ENCODE measurements around the gene RRAGA. TPM values are rescaled to one million over a fixed set of nuclear protein-coding genes. Genes with fewer than 3 reads are reported as not detected.
A peak's percentile ranks its signal among the peaks of the same experiment; 100 is the strongest.

RRAGA gene
- total and polyA plus RNA-seq, 9 of the 15 experiments (the other 6 are each of a cell fraction or from before 2014, with no cell fraction given): 6.0 to 44.7 (median 18.8) TPM

GRCh38 chr9:19085295-19085694, 36.1 kb downstream of the RRAGA start:
- DNase-seq (ENCODE audit: extremely low read depth in 1 of 4, low spot score in 3 of 4) (peak in 2 of 4 experiments; percentile 6 to 9), ATAC-seq (no peak), FAIRE-seq (no peak)
- H3K9ac ChIP-seq (ENCODE audit: insufficient read depth in 1 of 2, low read depth in 2 of 2, low read length in 2 of 2): no peak overlapping the region
- ChIA-PET CTCF (ENCODE audit: low intra/inter-chr PET ratio) (interaction anchor here (1.2 to 1.4 kb wide), 2 partner anchors 89 to 372 kb away, joined by 3 to 4 read pairs; no protein-coding TSS in a partner anchor), POLR2A (interaction anchor here (0.9 kb wide), 1 partner anchor 25 kb away, joined by 3 read pairs; no protein-coding TSS in a partner anchor)
- 60% methylated on average over 2 of the region's 2 CpGs for WGBS (ENCODE audit: insufficient coverage, low coverage, missing lambda C conversion rate)
- H3K4me2 ChIP-seq (ENCODE audit: insufficient read depth, low read length): no peak overlapping the region
- in situ Hi-C loops (cut with MboI) (no loop called here), intact Hi-C loops (cut with micrococcal nuclease) (no loop called here)
- H4K20me1 ChIP-seq (replicated peaks; ENCODE audit: control insufficient read depth, insufficient read depth, low read length): no peaks in the 10 kb centered on the region
- BruUV-seq (replicated peaks): no TSS peak
- H3K9me1 ChIP-seq (ENCODE audit: control insufficient read depth, insufficient read depth, low read length): no peaks in the 10 kb centered on the region
- H2AFZ ChIP-seq (ENCODE audit: low read depth, low read length): no peak overlapping the region
- H3K79me2 ChIP-seq (ENCODE audit: control insufficient read depth, insufficient read depth, low read length): no peaks in the 10 kb centered on the region
- H3K36me3 ChIP-seq (ENCODE audit: control insufficient read depth, insufficient read depth, low read length): peaks cover 70% of the 10 kb centered on the region
- no peak overlapping the region for H3K4me3 ChIP-seq
- no peaks in the 10 kb centered on the region for H3K4me1 ChIP-seq (replicated peaks in 1 of 2; ENCODE audit: control insufficient read depth in 2 of 2, insufficient read depth in 2 of 2, low read length in 2 of 2)
- no peaks in the 10 kb centered on the region for H3K27me3 ChIP-seq (ENCODE audit: control insufficient read depth in 2 of 2, insufficient read depth in 2 of 2, low read length in 2 of 2)
- H3K9me3 ChIP-seq (replicated peaks; ENCODE audit: control insufficient read depth, insufficient read depth, low read depth, low read length): no peaks in the 10 kb centered on the region
- no peak overlapping the region for H3K27ac ChIP-seq (ENCODE audit: extremely low read depth, low read depth, low read length)
- TF ChIP-seq SP2 (IDR thresholded peaks at IDR 0.05; ENCODE audit: extremely low read depth, low read depth, low read length, poor library complexity, severe bottlenecking) (no peak), RERE (CRISPR knock-in tag; IDR thresholded peaks at IDR 0.05; ENCODE audit: borderline replicate concordance) (no peak), HMGN3 (IDR thresholded peaks at IDR 0.05; ENCODE audit: borderline replicate concordance, extremely low read depth, insufficient read length, low read depth, low read length) (no peak), RAD21 (CRISPR knock-in tag; conservative IDR thresholded peaks at IDR 0.05 in 1 of 2, IDR thresholded peaks at IDR 0.05 in 1 of 2) (0 out of 4 replicates have a peak, but pooled peaks of 1 of the 2 experiments have one; percentile 10), CTCF (IDR thresholded peaks at IDR 0.05 in 2 of 3, conservative IDR thresholded peaks at IDR 0.05 in 1 of 3; ENCODE audit: insufficient read depth in 2 of 3, low read depth in 1 of 3, low read length in 3 of 3) (peak in 2 of 3 experiments; percentile 16 to 33; a peak in 1 of 6 replicates)
- TF ChIP-seq, protein P1, sequence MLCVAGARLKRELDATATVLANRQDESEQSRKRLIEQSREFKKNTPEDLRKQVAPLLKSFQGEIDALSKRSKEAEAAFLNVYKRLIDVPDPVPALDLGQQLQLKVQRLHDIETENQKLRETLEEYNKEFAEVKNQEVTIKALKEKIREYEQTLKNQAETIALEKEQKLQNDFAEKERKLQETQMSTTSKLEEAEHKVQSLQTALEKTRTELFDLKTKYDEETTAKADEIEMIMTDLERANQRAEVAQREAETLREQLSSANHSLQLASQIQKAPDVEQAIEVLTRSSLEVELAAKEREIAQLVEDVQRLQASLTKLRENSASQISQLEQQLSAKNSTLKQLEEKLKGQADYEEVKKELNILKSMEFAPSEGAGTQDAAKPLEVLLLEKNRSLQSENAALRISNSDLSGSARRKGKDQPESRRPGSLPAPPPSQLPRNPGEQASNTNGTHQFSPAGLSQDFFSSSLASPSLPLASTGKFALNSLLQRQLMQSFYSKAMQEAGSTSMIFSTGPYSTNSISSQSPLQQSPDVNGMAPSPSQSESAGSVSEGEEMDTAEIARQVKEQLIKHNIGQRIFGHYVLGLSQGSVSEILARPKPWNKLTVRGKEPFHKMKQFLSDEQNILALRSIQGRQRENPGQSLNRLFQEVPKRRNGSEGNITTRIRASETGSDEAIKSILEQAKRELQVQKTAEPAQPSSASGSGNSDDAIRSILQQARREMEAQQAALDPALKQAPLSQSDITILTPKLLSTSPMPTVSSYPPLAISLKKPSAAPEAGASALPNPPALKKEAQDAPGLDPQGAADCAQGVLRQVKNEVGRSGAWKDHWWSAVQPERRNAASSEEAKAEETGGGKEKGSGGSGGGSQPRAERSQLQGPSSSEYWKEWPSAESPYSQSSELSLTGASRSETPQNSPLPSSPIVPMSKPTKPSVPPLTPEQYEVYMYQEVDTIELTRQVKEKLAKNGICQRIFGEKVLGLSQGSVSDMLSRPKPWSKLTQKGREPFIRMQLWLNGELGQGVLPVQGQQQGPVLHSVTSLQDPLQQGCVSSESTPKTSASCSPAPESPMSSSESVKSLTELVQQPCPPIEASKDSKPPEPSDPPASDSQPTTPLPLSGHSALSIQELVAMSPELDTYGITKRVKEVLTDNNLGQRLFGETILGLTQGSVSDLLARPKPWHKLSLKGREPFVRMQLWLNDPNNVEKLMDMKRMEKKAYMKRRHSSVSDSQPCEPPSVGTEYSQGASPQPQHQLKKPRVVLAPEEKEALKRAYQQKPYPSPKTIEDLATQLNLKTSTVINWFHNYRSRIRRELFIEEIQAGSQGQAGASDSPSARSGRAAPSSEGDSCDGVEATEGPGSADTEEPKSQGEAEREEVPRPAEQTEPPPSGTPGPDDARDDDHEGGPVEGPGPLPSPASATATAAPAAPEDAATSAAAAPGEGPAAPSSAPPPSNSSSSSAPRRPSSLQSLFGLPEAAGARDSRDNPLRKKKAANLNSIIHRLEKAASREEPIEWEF (CRISPR knock-in tag; IDR thresholded peaks at IDR 0.05): peak; percentile 72; the same call in 1 of the 2 replicates
